Thyroid gland (tissue), 4 donors: ENCODE results near the gene PAM.

Experiments
- CTCF ChIP-seq, 6 experiments: fragments of 200-600 bp in 3 of 6; fragments of 450-650 bp in 3 of 6; sonication (generic) in 3 of 6; IDR thresholded peaks; one replicate each; pipeline ENCODE4 v1.5.1; 2016 to 2019; ENCODE audit warnings: antibody characterized with exemption in 6 of 6, mild to moderate bottlenecking in 2 of 6, inconsistent platforms in 1 of 6, moderate library complexity in 1 of 6
- POLR2A ChIP-seq, 2 donors: fragments of 450-650 bp; IDR thresholded peaks; one replicate each; pipeline ENCODE4 v1.6.1; 2017; ENCODE audit warnings: antibody characterized with exemption in 2 of 2, mild to moderate bottlenecking in 2 of 2, moderate library complexity in 1 of 2

- TF ChIP-seq CTCF (IDR thresholded peaks at IDR 0.05) = no peak
- no peak for TF ChIP-seq POLR2A (IDR thresholded peaks at IDR 0.05)
Observed at GRCh38 chr5:102998224-102998623, 243.1 kb downstream of the PAM start.
